Dendritic cell treated with granulocyte-macrophage colony-stimulating factor and Interleukin-4, amounts not matched to agents 40 ng/mL and 50 ng/mL, for 4 days (primary cell): Measurements from ENCODE around the gene CRB1.
"Not testable (repeated sequence)": the region's sequence is repeated elsewhere in the genome, so short reads cannot be mapped to it uniquely, and the experiment has no call there.

Experiments used
- H3K27ac Mint-ChIP-seq: one replicate; pipeline ENCODE4 v1.8.0; 2022; ENCODE audit warnings: mild to moderate bottlenecking, mixed read lengths
- H3K27me3 Mint-ChIP-seq: one replicate; pipeline ENCODE4 v1.8.0; 2022; ENCODE audit warnings: mild to moderate bottlenecking, mixed read lengths
- H3K36me3 Mint-ChIP-seq: one replicate; pipeline ENCODE4 v1.8.0; 2022; ENCODE audit warnings: low read depth, mixed read lengths
- H3K4me1 Mint-ChIP-seq: one replicate; pipeline ENCODE4 v1.8.0; 2022; ENCODE audit warnings: low read depth, mixed read lengths
- H3K4me3 Mint-ChIP-seq: one replicate; pipeline ENCODE4 v1.8.0; 2022; ENCODE audit warnings: mild to moderate bottlenecking, moderate library complexity, mixed read lengths
- H3K9me3 Mint-ChIP-seq: one replicate; pipeline ENCODE4 v1.8.0; 2022; ENCODE audit warnings: mixed read lengths
- intact Hi-C: fragments of 100-400 bp; cut with micrococcal nuclease; formaldehyde crosslinking; loops from one replicate; pipeline ENCODE4 v1.15.0; 2022

Gene CRB1

GRCh38 chr1:197384471-197384870 is 116.4 kb downstream of the CRB1 start:
- no peaks in the 10 kb centered on the region for H3K4me1 Mint-ChIP-seq
- H3K27ac Mint-ChIP-seq, result no peak overlapping the region
- H3K36me3 Mint-ChIP-seq, result no peaks in the 10 kb centered on the region
- H3K27me3 Mint-ChIP-seq, result no peaks in the 10 kb centered on the region
- intact Hi-C loops, result no loop called here
- no peak overlapping the region for H3K4me3 Mint-ChIP-seq
- H3K9me3 Mint-ChIP-seq, result no peaks in the 10 kb centered on the region

- Mint-ChIP-seq H3K4me3 (no peak overlapping the region), H3K27me3 (no peaks in the 10 kb centered on the region), H3K27ac (no peak overlapping the region), H3K36me3 (no peaks in the 10 kb centered on the region), H3K9me3 (no peaks in the 10 kb centered on the region), H3K4me1 (no peaks in the 10 kb centered on the region)
- intact Hi-C loops, result no loop called here
Observed at GRCh38 chr1:197388801-197389200, 120.7 kb downstream of the CRB1 start.

DNA sequence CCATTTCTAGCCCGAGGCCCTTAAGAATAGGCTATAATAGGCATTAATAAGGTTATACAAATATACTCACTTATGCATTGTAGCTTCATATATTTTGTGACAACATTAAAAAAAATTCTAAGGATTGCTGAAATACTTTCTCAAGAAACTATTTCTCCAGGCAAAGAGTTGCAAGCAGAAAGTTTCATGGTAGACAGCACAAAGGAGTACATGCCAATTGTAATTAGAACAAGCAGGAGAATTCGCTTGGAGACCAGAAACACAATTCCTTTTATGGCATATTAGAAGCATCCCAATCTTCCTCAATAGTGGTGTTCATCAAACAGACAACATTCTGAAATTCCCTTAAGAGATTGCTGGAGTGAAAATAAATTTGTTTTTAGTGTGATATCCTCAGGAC is 122.8 kb downstream of the CRB1 start:
- no peaks in the 10 kb centered on the region for H3K9me3 Mint-ChIP-seq
- no peak overlapping the region for H3K4me3 Mint-ChIP-seq
- intact Hi-C loops, result no loop called here
- H3K4me1 Mint-ChIP-seq, result no peaks in the 10 kb centered on the region
- H3K36me3 Mint-ChIP-seq, result no peaks in the 10 kb centered on the region
- H3K27ac Mint-ChIP-seq, result no peak overlapping the region
- no peaks in the 10 kb centered on the region for H3K27me3 Mint-ChIP-seq

- Mint-ChIP-seq H3K27ac (no peak overlapping the region), H3K4me1 (no peaks in the 10 kb centered on the region), H3K27me3 (no peaks in the 10 kb centered on the region), H3K9me3 (no peaks in the 10 kb centered on the region), H3K36me3 (no peaks in the 10 kb centered on the region), H3K4me3 (no peak overlapping the region)
- intact Hi-C loops, result no loop called here
Observed at GRCh38 chr1:197391303-197392226, 123.5 kb downstream of the CRB1 start.

GRCh38 chr1:197392541-197392940 is 124.5 kb downstream of the CRB1 start:
- H3K4me1 Mint-ChIP-seq, result no peaks in the 10 kb centered on the region
- intact Hi-C loops, result no loop called here
- no peaks in the 10 kb centered on the region for H3K27me3 Mint-ChIP-seq
- no peak overlapping the region for H3K27ac Mint-ChIP-seq
- no peak overlapping the region for H3K4me3 Mint-ChIP-seq
- no peaks in the 10 kb centered on the region for H3K9me3 Mint-ChIP-seq
- H3K36me3 Mint-ChIP-seq, result no peaks in the 10 kb centered on the region

DNA sequence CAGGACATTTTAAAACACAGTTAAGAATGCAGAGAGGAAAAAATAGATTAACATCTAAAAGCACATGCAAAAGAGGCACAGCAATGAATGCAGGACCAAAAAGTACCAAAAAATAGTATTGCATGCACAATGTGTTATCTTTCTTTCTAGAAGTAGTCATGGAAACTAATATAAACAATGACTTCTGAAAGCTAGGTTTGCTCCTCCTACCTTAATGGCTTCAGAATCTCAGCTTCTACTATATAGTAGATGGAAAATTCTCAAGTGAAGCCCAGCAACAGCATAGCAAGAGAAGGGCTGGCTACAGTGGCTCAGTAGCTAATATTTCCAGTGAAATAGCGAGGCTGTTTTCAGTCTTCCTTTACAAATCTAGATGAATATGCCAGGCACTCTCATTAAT is 125.1 kb downstream of the CRB1 start:
- intact Hi-C loops, result no loop called here
- no peak overlapping the region for H3K27ac Mint-ChIP-seq
- no peaks in the 10 kb centered on the region for H3K4me1 Mint-ChIP-seq
- H3K27me3 Mint-ChIP-seq, result no peaks in the 10 kb centered on the region
- H3K36me3 Mint-ChIP-seq, result no peaks in the 10 kb centered on the region
- H3K4me3 Mint-ChIP-seq, result no peak overlapping the region
- H3K9me3 Mint-ChIP-seq, result no peaks in the 10 kb centered on the region

DNA sequence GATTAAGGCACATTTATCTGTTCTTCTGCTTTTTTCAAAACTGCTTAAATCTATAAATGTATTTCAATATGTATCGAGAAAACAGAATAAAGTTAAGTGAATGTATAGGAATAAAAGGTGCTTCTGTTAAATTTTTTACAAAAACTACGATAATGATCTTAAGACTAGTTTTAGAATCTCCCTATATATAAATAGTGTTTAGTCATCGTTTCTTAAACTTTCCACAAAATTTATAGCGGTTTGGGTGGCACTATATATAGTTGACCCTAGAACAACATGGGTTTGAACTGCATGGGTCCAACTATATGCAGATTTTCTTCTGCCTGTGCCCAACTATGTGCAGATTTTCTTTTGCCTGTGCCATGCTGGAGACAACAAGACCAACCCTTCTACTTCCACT is 125.7 kb downstream of the CRB1 start:
- intact Hi-C loops, result no loop called here
- Mint-ChIP-seq H3K4me3 (no peak overlapping the region), H3K27ac (no peak overlapping the region), H3K4me1 (no peaks in the 10 kb centered on the region), H3K36me3 (no peaks in the 10 kb centered on the region), H3K9me3 (no peaks in the 10 kb centered on the region), H3K27me3 (no peaks in the 10 kb centered on the region)

- intact Hi-C loops, result loop anchor here (5.0 kb wide), 1 partner anchor 527 kb away; no protein-coding TSS in a partner anchor
- no peak overlapping the region for H3K4me3 Mint-ChIP-seq
- no peaks in the 10 kb centered on the region for H3K9me3 Mint-ChIP-seq
- no peaks in the 10 kb centered on the region for H3K27me3 Mint-ChIP-seq
- no peaks in the 10 kb centered on the region for H3K4me1 Mint-ChIP-seq
- H3K36me3 Mint-ChIP-seq, result no peaks in the 10 kb centered on the region
- no peak overlapping the region for H3K27ac Mint-ChIP-seq
Observed at GRCh38 chr1:197394831-197395608, 127.0 kb downstream of the CRB1 start.

DNA sequence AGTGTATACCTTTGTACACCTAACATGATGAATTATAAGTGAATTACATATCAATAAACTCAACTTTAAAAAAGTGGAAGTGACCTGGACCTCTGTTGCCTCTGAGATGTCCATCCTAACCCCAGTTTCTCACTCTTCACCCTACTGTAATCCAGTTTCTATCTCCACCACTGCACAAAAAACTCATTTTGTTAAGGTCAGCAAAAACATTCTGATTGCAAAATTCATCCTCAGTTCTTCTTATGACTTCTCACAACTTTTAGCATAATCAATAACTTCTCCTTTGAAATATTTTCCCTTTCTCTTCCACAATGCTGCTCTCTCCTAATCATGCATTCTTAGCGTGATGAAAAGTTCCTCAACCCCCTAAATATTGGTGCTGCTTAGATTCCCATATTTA is 129.8 kb downstream of the CRB1 start:
- H3K4me3 Mint-ChIP-seq, result no peak overlapping the region
- no peaks in the 10 kb centered on the region for H3K9me3 Mint-ChIP-seq
- intact Hi-C loops, result loop anchor here (5.0 kb wide), 1 partner anchor 524 kb away; no protein-coding TSS in a partner anchor
- peaks cover 5% of the 10 kb centered on the region for H3K4me1 Mint-ChIP-seq
- no peaks in the 10 kb centered on the region for H3K27me3 Mint-ChIP-seq
- H3K27ac Mint-ChIP-seq, result no peak overlapping the region
- H3K36me3 Mint-ChIP-seq, result no peaks in the 10 kb centered on the region

DNA sequence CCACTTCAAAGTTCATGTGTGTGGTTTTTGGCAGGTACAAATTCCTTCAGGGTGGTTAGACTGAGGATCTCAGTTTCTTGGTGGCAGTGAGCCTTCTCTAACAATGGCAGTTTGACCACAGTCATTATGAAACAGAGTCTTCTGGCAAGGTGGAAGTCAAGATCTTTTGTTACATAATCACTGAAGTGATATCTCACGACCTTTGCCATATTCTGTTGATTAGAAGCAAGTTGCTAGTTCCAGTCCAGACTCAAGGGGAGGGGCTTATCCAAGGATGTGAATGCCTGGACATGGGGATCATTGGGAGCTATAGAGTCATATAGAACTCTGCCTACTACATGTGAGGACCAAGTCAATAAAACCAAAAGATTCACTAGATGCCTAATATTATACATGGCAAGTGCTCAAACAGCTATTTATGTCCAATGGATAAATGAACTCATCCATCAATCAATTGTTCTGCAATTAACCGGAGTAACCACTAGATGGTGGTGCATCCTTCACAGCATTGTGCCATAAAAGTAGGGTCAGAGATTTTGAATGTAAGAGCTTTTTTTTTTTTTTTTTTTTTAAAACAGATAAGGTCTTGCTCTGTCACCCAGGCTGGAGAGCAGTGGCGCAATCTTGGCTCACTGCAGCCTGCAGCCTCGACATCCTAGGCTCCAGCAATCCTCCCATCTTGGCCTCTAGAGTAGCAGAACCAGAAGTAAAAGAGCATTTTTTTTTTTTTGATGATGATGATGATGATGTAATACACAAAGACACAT is 131.9 kb downstream of the CRB1 start:
- intact Hi-C loops, result loop anchor here (5.0 kb wide), 1 partner anchor 522 kb away; no protein-coding TSS in a partner anchor
- no peak overlapping the region for H3K4me3 Mint-ChIP-seq
- H3K27me3 Mint-ChIP-seq, result no peaks in the 10 kb centered on the region
- no peaks in the 10 kb centered on the region for H3K36me3 Mint-ChIP-seq
- no peaks in the 10 kb centered on the region for H3K9me3 Mint-ChIP-seq
- H3K4me1 Mint-ChIP-seq, result peaks cover 5% of the 10 kb centered on the region
- H3K27ac Mint-ChIP-seq, result no peak overlapping the region

GRCh38 chr1:197400522-197400902 is 132.5 kb downstream of the CRB1 start:
- Mint-ChIP-seq H3K27me3 (no peaks in the 10 kb centered on the region), H3K36me3 (no peaks in the 10 kb centered on the region), H3K4me1 (peaks cover 5% of the 10 kb centered on the region), H3K27ac (no peak overlapping the region), H3K4me3 (no peak overlapping the region), H3K9me3 (no peaks in the 10 kb centered on the region)
- intact Hi-C loops, result no loop called here

GRCh38 chr1:197402189-197402588 is 134.1 kb downstream of the CRB1 start:
- H3K9me3 Mint-ChIP-seq, result no peaks in the 10 kb centered on the region
- H3K4me3 Mint-ChIP-seq, result no peak overlapping the region
- intact Hi-C loops, result no loop called here
- no peaks in the 10 kb centered on the region for H3K36me3 Mint-ChIP-seq
- no peak overlapping the region for H3K27ac Mint-ChIP-seq
- peaks cover 5% of the 10 kb centered on the region for H3K4me1 Mint-ChIP-seq
- no peaks in the 10 kb centered on the region for H3K27me3 Mint-ChIP-seq

DNA sequence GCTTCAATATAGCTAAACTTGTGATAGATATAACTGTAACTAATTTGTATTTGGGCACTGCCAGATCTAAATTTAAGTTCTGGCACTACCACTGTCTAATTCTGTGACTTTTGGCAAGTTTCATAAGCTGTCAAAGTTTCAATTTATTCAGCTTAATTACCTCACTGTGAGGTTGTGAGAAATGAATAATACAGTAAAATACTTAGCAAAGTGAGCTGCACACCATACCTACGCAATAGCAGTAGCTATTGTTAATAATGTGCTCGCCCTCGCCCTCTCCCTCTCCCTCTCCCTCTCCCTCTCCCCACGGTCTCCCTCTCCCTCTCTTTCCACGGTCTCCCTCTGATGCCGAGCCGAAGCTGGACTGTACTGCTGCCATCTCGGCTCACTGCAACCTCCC is 136.7 kb downstream of the CRB1 start:
- H3K27me3 Mint-ChIP-seq, H3K4me3 Mint-ChIP-seq, intact Hi-C loops, H3K36me3 Mint-ChIP-seq, H3K4me1 Mint-ChIP-seq, H3K9me3 Mint-ChIP-seq, H3K27ac Mint-ChIP-seq: not testable (repeated sequence)

DNA sequence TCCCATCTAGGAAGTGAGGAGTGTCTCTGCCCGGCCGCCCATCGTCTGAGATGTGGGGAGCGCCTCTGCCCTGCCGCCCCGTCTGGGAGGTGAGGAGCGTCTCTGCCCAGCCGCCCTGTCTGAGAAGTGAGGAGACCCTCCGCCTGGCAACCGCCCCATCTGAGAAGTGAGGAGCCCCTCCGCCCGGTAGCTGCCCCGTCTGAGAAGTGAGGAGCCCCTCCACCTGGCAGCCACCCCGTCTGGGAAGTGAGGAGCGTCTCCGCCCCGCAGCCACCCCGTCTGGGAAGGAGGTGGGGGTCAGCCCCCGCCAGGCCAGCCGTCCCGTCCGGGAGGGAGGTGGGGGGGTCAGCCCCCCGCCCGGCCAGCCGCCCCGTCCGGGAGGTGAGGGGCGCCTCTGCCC is 137.6 kb downstream of the CRB1 start:
- H3K36me3 Mint-ChIP-seq, H3K4me1 Mint-ChIP-seq, H3K27me3 Mint-ChIP-seq, H3K9me3 Mint-ChIP-seq, H3K27ac Mint-ChIP-seq, H3K4me3 Mint-ChIP-seq, intact Hi-C loops: not testable (repeated sequence)
